Tongue (tissue), 2 donors: ENCODE results near the gene ARHGEF39. TPM values are rescaled to one million over a fixed set of nuclear protein-coding genes. Genes with fewer than 3 reads are reported as not detected.
"Not testable (repeated sequence)": the region's sequence is repeated elsewhere in the genome, so short reads cannot be mapped to it uniquely, and the experiment has no call there.

ENCODE experiments used
- DNase-seq: peaks from one replicate; pipeline ENCODE4 v3.0.0-alpha.2; 2015
- total RNA-seq: library from RNA; depleted of rRNA; stranded (reverse); fragments of >200 nt; gene quantifications from one replicate; pipeline ENCODE4 v1.2.3, GENCODE V29; 2014

The ARHGEF39 gene
- total RNA-seq, 1 donor from 2014 or later, result 1.0 TPM

DNA sequence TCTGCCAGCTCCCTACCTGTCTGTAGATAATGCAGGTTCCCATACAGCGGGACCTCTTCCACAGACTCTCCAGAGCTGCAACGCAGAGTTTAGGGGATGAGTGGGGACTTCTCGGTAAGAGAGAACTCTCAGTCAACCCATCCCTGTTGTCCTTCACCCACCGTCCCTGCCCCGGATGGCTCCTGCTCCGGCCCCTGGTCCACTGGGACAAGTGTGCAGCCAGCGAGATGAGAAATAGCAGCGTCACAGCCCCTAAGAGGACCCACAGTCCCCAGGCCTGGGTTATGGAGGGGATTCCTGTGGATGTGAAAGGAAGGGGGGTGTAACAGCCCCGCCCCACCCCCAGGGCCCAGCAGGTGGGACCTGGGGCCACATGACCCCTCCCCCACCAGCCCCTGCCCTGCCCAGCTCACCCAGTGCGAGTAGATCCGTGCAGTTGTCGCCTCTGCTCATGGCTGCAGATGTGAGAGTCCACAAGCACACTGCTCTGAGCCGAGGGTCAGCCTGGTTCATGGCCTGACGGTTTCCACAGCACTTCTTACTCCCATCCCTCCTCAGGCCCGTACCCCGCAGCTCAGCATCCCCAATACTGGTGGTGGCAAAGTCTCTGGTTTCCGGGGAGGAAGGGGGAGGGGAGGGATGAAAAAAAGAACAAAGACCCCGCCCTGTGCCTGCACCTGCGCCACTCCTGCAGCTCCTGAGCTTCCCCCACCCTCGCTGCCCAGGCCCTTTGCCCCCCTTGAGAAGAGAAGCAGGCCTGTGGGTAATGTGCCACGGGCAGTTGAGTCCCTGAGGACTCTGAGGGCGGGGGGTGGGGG is 14.4 kb downstream of the ARHGEF39 start, which contains the start of gene SIT1:
Gene SIT1, minus strand, starts transcription at position 591 of the 818 bp plus-strand sequence. Its CDS starts 78 bp downstream, at position 513.
- no peak for DNase-seq

DNA sequence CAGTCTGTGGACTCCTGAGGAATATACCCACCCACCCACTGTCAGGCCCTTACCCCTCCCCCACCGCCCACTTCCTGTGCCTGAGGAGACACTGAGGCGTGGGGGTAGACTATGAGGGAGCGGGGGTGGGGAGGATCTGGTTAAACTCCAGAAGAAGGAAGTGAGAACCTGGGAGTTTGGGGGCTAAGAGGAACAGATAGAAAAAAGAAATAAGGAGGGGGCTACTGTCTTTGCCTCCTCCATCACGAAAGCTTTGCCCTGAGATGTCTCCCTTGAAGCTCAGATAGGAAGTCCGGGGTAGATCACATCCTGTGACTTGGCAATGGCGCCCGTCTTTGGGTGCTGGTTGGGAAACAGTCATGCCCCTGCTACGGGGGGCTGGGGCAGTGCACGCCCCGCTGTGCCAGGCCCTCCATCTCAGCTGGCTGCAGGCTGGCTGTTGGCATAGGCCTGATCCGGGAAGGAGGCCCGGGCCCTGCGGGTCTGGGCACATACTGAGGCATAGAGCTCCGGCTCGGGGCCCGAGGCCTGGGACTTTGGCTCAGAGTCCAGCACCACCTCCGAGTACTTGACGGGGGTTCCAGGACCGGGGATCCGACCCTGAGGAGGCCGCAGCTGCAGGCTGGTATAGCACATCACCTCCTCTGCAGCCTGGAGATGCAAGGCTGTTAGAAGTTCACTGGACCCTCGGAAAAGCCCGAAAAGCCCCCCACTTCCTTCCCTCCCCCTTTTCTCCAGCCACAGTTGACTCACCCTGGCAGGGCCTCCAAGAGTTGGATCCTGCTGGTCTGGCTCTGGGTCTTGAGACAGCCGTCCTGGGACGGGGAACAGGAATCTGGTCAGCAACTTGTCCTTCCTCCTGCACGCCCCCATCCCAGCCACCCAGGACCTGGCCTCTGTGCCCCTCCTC is 15.3 kb downstream of the ARHGEF39 start:
- no peak for DNase-seq

DNA sequence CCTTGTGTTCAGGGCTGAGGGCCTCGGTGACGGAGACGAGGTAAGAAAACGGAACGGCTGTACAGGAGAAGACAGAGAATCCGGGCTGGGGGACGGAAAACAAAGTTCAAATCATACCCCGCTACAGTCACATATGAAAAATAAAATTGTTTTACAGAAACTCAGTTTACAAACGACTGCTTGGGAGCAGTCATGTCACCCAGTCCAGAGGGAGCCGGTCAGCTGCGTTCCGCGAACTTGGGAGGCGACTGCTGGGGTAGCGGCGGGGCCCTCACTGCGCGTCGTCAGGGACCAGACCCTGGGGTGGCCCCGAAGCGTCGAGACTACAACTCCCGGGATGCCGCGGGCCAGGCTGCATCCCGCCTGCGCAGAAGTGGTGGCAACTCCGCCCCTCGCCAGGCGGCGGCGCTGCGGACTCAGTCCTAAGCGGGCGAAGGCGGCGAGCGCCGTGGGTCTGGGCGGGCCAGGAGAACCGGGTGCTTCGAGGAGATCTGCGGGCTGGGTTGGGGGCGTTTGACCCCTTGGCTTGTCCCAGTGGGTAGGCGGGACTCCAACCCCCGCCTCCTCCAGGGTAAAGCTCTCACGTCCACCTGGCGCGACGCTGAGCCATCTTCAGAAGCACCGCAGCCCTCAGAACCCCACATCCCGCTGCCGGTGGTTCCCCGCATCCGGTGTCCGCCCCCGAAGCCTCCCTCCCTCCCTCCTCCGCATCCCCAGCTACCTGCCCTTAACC is 18.3 kb downstream of the ARHGEF39 start:
- peak; percentile 97 for DNase-seq

DNA sequence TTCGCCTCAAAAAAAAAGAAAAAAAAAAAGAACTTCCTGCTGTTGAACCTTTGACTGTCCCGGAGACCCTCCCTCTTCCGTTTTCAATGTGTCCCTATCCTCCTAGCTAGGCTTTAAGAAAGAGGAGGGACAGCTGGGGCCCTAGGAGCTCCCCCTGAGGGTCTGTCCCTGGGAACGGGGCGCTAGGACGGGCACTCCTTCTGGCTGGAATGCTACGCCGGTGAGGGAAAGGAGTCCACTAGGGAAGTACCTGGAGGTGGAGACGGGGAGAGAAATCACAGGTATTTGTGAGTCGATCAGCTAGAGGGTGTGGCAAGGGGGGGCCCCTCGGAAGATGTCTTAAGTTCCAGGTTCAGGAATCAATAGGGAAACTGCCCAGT is 18.9 kb downstream of the ARHGEF39 start:
- DNase-seq, result no peak

DNA sequence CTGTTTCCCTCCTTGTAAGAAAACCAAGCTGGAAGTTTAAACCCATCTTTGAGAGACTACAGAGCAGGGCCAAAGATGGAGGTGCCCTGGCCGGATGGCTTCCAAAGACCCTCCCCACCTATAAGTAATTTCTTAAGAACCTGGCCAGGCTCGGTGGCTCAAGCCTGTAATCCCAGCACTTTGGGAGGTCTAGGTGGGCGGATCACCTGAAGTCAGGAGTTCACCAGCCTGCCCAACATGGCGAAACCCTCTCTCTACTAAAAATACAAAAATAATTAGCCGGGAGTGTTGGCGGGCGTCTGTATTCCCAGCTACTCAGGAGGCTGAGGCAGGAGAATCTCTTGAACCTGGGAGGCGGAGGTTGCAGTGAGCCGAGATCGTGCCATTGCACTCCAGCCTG is 19.3 kb downstream of the ARHGEF39 start:
- DNase-seq, result not testable (repeated sequence)

DNA sequence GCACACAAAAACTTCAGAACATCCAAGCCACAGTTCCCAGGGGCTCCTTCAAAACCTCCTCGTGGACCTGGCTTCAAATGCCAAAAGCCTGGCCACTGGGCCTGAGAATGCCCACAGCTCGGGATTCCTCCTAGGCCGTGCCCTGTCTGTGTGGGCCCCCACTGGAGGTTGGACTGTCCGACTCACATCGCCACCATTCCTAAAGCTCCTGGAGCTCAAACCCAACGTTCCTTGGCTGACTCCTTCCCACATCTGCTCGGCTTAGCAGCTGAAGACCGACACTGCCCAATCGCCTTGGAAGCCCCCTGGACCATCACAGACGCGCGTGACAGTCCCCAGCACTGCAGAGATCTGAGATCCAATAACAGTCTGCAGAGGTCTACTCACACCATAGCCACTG is 21.9 kb downstream of the ARHGEF39 start:
- no peak for DNase-seq

DNA sequence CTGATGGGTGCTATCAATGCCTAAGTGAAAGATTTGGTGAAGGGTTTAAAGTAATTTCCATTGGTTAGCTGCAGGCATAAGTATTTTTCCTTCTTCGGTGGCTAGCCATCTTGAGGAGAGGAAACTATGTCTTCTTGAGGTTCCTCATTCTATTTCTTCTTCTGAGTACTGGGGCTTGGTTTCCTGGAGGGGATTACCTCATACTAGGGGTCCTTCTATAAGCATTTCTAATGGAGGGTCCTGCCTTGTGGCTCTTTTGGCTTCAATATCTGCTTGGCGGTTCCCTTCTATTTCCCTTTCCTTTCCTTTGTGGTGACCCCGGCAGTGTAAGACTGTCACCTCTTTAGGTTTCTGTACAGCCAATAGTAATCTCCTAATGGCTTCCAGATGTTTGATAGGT is 23.5 kb downstream of the ARHGEF39 start:
- DNase-seq, result not testable (repeated sequence)

DNA sequence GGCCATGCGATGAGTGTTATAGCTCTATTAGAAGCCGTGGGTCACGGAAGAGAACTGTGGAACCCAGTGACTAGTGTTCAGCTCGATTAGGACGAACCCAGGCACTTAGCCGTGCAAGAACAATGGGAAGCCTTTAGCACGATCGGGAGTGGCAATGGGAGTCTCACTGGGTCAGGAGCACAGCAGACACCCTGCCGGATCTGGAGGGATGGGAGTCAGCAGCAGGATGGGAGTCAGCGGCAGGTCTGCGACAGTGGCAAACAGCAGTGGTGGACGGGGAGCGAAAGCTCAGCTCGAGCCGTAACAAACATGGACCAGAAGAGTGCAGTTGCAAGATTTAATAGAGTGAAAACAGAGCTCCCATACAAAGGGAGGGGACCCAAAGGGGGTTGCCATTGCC is 24.6 kb downstream of the ARHGEF39 start:
- DNase-seq, result not testable (repeated sequence)

DNA sequence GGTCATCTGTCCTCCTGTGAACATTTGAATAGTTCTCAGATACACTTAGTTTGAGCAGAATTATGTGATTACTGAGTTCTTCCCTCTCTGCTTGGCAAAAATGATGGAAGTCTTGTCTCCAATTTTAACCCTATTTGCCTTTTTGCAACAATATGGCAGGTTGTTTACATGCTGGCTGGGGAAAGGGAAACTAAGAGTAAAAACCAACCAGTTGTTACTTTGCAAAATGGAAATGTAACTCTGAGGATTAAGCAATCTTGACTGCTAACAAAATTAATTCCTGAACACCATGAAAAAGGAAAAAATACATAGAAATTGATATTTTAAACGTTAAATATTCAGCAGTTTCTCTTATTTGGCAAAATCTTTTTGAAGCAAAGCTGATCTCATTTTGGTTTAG is 25.4 kb downstream of the ARHGEF39 start:
- no peak for DNase-seq

DNA sequence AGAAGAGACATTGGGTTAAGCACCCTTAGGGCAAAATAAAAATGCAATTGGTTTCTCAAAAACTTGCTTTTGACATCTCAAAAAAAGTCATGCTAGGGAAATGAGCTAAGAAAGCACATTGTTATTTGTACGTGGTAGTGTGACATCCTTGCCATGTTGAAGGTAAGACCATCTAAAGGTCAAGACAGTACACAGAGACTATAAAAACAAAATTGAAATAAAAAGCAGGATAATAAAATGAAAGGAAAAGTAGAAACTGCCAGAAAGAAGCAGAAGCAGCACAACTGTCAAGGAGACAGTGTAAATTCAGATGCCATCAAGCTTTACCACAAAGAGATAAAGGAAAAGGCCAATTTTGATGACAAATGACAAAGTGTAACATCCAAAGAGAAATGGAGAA is 25.8 kb downstream of the ARHGEF39 start:
- not testable (repeated sequence) for DNase-seq

DNA sequence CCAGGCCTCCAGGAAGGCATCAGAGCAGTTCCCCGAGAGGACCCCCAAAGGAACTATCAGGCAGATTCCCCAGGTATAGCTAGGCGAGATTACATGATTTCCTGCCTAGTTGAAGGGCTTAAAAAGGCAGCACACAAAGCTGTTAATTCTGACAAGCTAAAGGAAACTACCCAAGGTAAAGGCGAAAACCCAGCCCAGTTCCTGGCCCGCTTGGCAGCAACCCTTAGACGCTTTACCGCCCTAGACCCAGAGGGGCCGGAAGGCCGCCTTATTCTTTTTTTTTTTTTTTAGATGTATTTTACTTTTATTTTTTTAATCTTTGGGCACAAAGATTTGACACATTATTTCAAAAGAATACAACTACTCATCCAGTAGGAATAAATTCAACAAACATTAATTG is 26.2 kb downstream of the ARHGEF39 start:
- DNase-seq, result not testable (repeated sequence)

DNA sequence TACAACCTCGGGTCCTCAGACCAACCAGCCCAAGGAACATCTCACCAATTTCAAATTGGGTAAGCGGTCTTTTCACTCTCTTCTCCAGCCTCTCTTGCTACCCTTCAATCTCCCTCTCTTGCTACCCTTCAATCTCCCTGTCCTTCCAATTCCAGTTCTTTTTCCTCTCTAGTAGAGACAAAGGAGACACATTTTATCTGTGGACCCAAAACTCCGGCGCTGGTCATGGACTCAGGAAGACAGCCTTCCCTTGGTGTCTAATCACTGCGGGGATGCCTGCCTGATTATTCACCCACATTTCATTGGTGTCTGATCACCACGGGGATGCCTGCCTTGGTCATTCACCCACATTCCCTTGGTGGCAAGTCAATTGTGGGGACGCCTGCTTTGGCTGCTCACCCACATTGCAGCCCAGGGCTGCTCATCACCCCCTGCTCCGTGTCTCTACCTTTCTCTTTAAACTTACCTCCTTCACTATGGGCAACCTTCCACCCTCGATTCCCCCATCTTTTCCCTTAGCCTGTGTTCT is 27.5 kb downstream of the ARHGEF39 start:
- not testable (repeated sequence) for DNase-seq

DNA sequence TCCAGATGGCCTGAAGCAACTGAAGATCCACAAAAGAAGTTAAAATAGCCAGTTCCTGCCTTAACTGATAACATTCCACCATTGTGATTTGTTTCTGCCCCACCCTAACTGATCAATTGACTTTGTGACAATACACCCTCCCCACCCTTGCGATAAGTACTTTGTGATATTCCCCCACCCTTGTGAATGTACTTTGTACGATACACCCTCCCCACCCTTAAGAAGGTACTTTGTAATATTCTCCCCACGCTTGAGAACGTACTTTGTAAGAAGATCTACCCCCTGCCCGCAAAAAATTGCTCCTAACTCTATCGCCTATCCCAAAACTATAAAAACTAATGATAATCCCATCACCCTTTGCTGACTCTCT is 28.1 kb downstream of the ARHGEF39 start:
- not testable (repeated sequence) for DNase-seq

DNA sequence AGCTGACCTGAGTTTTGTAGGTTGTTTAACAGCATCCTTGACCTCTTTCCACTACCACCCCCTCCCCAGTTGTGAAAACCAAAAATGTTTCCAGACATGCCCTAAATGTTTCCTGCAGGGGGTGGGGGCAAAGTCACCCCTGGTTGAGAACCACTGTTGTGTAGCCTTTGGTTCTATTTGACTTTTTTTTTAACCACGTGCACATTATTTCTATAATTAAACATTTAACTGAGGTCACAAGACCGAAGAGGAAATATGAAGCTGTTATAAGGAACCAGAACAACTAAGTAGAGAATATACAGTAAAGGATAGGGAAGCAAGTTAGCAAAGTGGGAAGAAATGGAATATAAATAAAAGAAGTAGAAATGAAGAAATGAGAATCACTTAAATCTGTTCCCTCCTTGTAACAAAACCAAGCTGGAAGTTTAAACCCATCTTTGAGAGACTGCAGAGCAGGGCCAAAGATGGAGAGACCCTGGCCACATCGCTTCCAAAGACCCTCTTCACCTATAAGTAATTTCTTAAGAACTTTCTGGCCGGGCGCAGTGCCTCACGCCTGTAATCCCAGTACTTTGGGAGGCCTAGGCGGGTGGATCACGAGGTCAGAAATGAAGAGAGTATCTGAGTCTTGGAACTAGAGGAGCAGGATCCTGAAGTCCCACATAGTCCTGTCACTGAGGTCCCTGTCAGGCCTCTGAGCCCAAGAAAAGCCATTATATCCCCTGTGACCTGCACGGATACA is 28.7 kb downstream of the ARHGEF39 start:
- no peak for DNase-seq

DNA sequence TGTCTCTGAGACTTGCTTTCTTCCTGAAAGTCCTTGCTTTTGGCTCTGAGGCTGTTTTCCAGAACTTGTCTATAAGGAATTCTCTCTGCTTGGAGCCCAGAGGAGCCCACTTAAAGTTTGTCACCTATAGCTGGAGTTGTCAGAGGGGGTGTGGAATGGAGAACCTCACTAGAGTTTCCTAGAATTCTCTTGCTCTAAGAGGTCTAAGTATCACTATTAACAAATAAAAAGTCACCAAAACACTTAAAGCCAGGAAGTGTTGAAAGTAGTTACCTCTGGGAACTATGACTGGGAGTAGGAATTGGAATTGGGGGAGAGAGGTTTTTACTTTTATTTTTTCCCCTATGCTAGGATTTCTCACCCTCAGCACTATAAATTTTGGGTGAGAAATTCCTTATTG is 29.3 kb downstream of the ARHGEF39 start:
- no peak for DNase-seq

DNA sequence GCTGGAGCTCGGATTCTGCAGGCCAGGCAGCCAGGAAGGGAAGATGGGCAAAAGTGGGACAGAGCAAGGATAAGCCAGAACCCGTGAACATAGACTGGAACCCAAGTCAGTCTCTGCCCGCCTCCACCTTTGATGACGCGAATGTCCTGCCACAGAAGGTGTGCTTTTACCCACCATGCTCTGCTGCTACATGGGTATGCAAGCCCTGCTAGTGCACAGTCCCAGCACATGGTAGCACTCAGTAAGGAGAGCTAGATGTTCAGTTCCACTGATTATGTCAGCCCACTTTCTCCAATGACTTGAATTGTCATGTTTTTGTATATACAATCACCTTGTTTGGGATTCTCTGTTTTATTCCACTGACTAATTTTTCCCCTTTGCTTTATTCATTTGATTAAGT is 35.4 kb downstream of the ARHGEF39 start:
- DNase-seq, result no peak

DNA sequence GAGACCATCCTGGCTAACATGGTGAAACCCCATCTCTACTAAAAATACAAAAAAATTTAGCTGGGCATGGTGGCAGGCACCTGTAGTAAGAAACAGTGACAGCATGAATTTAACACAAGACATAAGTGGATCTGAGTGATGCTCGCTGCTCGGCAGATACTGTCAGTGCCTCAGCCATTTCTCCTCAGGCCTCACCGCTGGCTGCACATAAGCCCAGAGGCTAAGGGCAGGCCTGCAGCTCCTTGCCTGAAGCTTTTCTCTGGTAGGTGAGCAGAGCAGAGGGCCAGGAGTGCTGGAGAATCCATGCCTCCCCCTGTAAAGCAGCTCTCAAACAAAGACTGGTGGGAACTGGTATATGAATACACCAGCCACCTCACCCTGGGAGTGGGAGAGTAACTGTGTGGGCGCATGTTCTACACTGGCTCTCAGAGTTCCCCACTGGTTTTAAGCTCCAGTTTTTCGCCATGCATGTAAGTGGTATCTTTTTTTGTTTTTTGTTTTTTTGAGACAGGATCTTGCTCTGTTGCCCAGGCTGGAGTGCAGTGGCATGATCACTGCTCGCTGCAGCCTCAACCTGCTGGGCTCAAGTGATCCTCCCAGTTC is 36.5 kb downstream of the ARHGEF39 start:
- DNase-seq, result no peak

DNA sequence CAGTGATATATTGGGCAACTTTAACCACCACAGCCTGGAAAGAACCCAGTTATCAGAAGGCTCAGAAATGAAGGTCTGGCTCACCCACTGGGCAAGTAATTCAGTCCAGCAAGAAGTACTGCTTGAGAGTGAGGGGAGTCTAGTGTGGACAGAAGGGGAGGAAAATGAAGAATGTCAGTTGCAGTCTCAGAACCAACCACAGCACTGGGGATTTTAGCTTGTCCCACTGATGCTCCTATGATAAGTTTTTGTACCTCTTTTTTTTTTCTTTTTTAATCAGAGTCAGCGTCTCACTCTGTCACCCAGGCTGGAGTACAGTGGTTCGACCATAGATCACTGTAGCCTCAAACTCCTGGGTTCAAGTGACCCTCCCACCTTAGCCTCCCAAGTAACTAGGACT is 37.4 kb downstream of the ARHGEF39 start:
- DNase-seq, result no peak

DNA sequence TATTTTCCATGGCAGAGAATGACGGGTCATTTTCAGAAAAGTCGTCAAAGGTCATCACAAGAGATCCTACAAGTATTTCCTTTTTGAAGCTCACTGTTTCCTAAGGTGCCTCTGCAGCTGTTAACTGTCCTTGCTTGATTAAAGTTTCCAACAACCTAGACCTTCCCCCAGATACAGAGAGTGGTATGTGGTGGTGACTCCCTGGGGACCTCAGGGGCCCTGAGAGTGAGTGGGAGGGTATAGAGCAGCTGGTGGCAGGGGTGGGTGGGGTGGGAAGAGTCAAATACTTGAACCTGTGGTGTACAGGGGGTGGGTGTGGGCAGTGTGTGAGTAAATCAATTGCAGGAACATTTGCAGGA is 45.2 kb downstream of the ARHGEF39 start:
- DNase-seq, result no peak

DNA sequence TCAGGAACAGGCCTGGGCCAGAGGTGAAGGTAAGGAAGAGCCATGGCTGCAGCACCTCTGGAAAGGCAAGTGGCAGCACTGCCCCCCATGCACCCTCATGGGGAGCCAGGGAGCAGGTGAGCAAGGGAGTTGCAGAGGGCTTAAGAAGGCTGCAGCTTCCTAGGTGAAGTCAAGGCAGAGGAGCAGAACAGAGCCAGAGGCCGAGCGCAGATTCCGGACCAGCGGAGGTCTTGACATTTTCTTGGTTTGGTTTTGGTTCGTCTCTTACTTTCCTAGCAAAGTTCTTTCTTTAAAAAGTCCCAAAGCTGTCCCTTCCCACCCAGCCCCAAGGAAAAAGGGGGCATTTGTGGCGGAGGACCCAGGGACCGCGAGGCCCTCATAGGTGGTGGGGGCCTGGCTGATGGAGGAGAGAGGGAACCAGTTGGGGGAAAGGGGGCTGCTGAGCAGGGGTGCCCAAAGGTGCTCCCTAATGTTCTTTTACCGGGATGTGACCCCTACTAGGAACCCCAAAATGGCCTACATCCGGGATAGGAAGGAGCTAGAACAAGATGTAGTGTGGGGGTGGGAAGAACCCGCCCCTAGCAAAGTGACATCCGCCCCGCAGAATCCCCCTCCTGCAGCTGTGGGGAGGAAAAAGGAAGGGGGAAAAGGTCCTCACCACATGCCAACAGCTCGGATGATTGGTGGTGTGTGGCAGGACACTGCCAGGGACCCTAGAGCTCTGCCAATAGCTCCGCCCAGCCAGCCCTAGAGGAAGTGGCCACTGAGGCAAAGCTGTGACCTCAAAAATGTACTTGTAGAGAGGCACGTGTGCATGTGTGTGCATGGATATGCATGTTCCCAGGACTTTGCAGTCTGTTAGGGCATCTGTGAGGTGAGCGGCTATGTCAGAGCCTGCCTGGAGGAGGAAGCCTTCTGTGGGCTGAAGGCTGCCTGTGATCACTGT is 45.9 kb downstream of the ARHGEF39 start:
- DNase-seq, result no peak
